Prostate gland (tissue), 2 donors: ENCODE results near the gene CACNA1A.

Experiments
- CTCF ChIP-seq, 4 experiments: fragments of 200-600 bp in 2 of 4; fragments of 450-650 bp in 2 of 4; sonication (generic) in 2 of 4; IDR thresholded peaks; 1 replicate in 3 of 4; 2 replicates in 1 of 4; pipeline ENCODE4 v1.5.1; 2016 to 2019; ENCODE audit warnings: antibody characterized with exemption in 4 of 4, mild to moderate bottlenecking in 2 of 4, moderate library complexity in 2 of 4
- POLR2A ChIP-seq: fragments of 450-650 bp; IDR thresholded peaks from one replicate; pipeline ENCODE4 v1.6.1; 2016; ENCODE audit warnings: antibody characterized with exemption, mild to moderate bottlenecking
- POLR2AphosphoS5 ChIP-seq: sonication (generic); formaldehyde crosslinking; IDR thresholded peaks from one replicate; pipeline ENCODE4 v1.6.1; 2017; ENCODE audit warnings: antibody characterized with exemption

- no peak for TF ChIP-seq POLR2AphosphoS5
- no peak for TF ChIP-seq CTCF (IDR thresholded peaks at IDR 0.05)
- TF ChIP-seq POLR2A = no peak
Measured at GRCh38 chr19:13244920-13245319, 261.4 kb downstream of the CACNA1A start.
